GM12878 (cell line): ENCODE results near the gene MIAT.

Experiments
- EZH2 ChIP-seq: IDR thresholded peaks from 2 replicates; pipeline ENCODE4 v1.6.1; 2012; ENCODE audit warnings: low read depth, mild to moderate bottlenecking, control low read depth, inconsistent platforms, low read length, borderline replicate concordance; ENCODE audit not compliant: control insufficient read depth
- LARP7 ChIP-seq: fragments of 450-650 bp; IDR thresholded peaks from 2 replicates; pipeline ENCODE4 v1.6.1; 2017; ENCODE audit warnings: mild to moderate bottlenecking
- NR2F1 ChIP-seq: fragments of 450-650 bp; conservative IDR thresholded peaks from 2 replicates; pipeline ENCODE4 v1.6.1; 2017; ENCODE audit warnings: mild to moderate bottlenecking
- POLR2AphosphoS5 ChIP-seq: IDR thresholded peaks from 2 replicates; pipeline ENCODE4 v1.6.1; 2011; ENCODE audit warnings: mild to moderate bottlenecking, low read length, inconsistent platforms
- SMAD5 ChIP-seq: IDR thresholded peaks from 2 replicates; pipeline ENCODE4 v1.6.1; 2016; ENCODE audit warnings: antibody characterized with exemption, low read depth
- SP1 ChIP-seq: IDR thresholded peaks from one replicate; pipeline ENCODE4 v1.6.1; 2011; ENCODE audit warnings: low read depth, low read length
- TAF1 ChIP-seq: IDR thresholded peaks from 2 replicates; pipeline ENCODE4 v1.6.1; 2011; ENCODE audit warnings: mild to moderate bottlenecking, low read depth, low read length, borderline replicate concordance
- TF ChIP-seq, protein P1 (sequence below): fragments of 450-650 bp; IDR thresholded peaks from 2 replicates; pipeline ENCODE4 v1.6.1; 2017; ENCODE audit warnings: mild to moderate bottlenecking, moderate library complexity
- TF ChIP-seq, protein P2 (sequence below): IDR thresholded peaks from 2 replicates; pipeline ENCODE4 v1.6.1; 2012; ENCODE audit warnings: low read length, inconsistent platforms
- TF ChIP-seq, protein P3 (sequence below), 3 experiments: IDR thresholded peaks in 2 of 3; conservative IDR thresholded peaks in 1 of 3; 2 replicates each; pipeline ENCODE4 v1.5.1; 2011; ENCODE audit warnings: low read depth in 3 of 3, low read length in 3 of 3, mild to moderate bottlenecking in 3 of 3, control low read depth in 2 of 3, moderate library complexity in 2 of 3, inconsistent platforms in 1 of 3, mixed read lengths in 1 of 3; ENCODE audit not compliant: control insufficient read depth in 2 of 3, insufficient read depth in 1 of 3; ENCODE audit errors: extremely low read depth in 1 of 3
- TF ChIP-seq, protein P4 (sequence below): IDR thresholded peaks from 2 replicates; pipeline ENCODE4 v1.6.1; 2012; ENCODE audit warnings: low read depth, low read length, improper control_type of control experiment

DNA sequence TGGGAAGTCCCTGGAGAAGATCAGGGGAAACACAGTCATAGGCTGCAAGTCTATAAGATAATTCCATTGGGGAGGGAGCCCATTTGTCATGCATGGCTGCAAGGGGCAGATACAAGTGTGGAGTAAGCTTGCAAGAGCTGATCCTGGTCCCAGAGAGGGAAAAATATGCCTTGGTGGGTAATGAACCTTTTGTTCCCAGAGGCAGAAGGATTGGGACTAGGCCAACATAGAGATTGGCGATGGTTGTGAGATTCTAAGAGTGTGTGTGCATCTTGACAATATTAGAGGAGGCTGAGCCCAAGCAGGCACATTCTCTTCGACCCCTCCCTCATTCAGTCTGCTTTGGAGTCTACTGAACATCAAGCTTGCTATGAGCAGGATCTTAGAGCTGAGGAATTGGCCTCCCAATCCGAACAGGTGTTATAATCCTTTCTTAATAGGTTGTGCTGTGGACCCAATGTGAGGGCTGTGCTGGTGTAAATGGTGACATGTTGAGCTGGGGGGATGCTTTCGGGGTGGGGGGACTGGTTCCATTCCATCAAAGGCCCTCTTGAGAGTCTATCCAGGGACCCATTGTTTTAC, 18.4 kb downstream of the MIAT start:
- TF ChIP-seq SP1 (no peak), EZH2 (no peak), POLR2AphosphoS5 (peak; percentile 69), SMAD5 (no peak), NR2F1 (no peak), LARP7 (no peak), TAF1 (no peak)
- TF ChIP-seq, protein P1, sequence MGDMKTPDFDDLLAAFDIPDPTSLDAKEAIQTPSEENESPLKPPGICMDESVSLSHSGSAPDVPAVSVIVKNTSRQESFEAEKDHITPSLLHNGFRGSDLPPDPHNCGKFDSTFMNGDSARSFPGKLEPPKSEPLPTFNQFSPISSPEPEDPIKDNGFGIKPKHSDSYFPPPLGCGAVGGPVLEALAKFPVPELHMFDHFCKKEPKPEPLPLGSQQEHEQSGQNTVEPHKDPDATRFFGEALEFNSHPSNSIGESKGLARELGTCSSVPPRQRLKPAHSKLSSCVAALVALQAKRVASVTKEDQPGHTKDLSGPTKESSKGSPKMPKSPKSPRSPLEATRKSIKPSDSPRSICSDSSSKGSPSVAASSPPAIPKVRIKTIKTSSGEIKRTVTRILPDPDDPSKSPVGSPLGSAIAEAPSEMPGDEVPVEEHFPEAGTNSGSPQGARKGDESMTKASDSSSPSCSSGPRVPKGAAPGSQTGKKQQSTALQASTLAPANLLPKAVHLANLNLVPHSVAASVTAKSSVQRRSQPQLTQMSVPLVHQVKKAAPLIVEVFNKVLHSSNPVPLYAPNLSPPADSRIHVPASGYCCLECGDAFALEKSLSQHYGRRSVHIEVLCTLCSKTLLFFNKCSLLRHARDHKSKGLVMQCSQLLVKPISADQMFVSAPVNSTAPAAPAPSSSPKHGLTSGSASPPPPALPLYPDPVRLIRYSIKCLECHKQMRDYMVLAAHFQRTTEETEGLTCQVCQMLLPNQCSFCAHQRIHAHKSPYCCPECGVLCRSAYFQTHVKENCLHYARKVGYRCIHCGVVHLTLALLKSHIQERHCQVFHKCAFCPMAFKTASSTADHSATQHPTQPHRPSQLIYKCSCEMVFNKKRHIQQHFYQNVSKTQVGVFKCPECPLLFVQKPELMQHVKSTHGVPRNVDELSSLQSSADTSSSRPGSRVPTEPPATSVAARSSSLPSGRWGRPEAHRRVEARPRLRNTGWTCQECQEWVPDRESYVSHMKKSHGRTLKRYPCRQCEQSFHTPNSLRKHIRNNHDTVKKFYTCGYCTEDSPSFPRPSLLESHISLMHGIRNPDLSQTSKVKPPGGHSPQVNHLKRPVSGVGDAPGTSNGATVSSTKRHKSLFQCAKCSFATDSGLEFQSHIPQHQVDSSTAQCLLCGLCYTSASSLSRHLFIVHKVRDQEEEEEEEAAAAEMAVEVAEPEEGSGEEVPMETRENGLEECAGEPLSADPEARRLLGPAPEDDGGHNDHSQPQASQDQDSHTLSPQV, result no peak
- TF ChIP-seq, protein P2, sequence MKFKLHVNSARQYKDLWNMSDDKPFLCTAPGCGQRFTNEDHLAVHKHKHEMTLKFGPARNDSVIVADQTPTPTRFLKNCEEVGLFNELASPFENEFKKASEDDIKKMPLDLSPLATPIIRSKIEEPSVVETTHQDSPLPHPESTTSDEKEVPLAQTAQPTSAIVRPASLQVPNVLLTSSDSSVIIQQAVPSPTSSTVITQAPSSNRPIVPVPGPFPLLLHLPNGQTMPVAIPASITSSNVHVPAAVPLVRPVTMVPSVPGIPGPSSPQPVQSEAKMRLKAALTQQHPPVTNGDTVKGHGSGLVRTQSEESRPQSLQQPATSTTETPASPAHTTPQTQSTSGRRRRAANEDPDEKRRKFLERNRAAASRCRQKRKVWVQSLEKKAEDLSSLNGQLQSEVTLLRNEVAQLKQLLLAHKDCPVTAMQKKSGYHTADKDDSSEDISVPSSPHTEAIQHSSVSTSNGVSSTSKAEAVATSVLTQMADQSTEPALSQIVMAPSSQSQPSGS, result no peak
- TF ChIP-seq, protein P3, sequence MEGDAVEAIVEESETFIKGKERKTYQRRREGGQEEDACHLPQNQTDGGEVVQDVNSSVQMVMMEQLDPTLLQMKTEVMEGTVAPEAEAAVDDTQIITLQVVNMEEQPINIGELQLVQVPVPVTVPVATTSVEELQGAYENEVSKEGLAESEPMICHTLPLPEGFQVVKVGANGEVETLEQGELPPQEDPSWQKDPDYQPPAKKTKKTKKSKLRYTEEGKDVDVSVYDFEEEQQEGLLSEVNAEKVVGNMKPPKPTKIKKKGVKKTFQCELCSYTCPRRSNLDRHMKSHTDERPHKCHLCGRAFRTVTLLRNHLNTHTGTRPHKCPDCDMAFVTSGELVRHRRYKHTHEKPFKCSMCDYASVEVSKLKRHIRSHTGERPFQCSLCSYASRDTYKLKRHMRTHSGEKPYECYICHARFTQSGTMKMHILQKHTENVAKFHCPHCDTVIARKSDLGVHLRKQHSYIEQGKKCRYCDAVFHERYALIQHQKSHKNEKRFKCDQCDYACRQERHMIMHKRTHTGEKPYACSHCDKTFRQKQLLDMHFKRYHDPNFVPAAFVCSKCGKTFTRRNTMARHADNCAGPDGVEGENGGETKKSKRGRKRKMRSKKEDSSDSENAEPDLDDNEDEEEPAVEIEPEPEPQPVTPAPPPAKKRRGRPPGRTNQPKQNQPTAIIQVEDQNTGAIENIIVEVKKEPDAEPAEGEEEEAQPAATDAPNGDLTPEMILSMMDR (IDR thresholded peaks at IDR 0.05 in 2 of 3, conservative IDR thresholded peaks at IDR 0.05 in 1 of 3; ENCODE audit: control insufficient read depth in 2 of 3, extremely low read depth in 1 of 3, insufficient read depth in 1 of 3, low read depth in 3 of 3, low read length in 3 of 3), result no peak
- TF ChIP-seq, protein P4, sequence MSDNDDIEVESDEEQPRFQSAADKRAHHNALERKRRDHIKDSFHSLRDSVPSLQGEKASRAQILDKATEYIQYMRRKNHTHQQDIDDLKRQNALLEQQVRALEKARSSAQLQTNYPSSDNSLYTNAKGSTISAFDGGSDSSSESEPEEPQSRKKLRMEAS, result no peak
